ENCODE measurements around the gene CACTIN. TPM values are rescaled to one million over a fixed set of nuclear protein-coding genes. Genes with fewer than 3 reads are reported as not detected.
"Not testable (repeated sequence)": the region's sequence is repeated elsewhere in the genome, so short reads cannot be mapped to it uniquely, and the experiment has no call there.

Gene CACTIN
- total RNA-seq, 1 donor from 2014 or later = 10.7 TPM

DNA sequence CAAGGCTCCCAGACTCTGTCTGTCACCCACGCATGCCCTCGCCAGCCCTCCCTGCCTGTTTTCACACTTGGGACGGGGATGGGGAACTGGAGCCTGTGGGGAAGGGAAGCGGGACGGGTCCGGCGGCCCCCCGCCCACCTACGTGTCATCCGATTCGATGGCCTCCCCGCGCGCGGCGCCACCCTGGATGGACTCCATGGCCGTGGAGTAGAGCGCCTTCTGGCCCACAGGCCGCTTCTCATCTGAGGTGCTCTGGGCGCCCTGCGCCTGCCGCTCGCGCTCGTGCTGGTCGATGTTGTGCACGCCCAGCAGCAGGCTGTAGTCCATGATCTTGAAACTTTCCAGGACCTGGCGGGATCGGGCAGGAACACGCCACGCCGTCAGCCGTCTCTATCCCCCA is 25.1 kb upstream of the CACTIN start:
- DNase-seq (ENCODE audit: low spot score) = no peak
- intact Hi-C loops (cut with DNase I) = no loop called here

DNA sequence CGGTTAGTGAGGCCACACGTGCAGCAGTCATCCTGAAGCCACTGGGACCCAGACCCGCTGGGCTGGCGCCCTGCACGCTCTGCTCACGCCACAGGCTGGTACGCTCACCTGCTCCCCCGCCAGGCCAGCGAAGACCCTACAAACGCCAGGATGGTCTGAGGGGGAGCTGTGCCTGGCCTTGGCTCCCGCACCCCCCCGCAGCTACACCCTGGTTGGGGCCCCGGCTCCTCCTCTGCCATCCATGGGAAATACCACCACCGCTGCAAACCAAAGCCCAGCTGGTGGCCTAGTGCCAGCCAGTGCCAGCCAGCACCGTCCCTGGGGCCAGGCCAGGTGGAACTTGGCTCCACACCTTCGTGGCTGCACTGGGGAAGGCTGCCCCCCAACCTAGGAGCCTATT is 23.3 kb upstream of the CACTIN start:
- no peak for DNase-seq (ENCODE audit: low spot score)
- intact Hi-C loops (cut with DNase I) = no loop called here

DNA sequence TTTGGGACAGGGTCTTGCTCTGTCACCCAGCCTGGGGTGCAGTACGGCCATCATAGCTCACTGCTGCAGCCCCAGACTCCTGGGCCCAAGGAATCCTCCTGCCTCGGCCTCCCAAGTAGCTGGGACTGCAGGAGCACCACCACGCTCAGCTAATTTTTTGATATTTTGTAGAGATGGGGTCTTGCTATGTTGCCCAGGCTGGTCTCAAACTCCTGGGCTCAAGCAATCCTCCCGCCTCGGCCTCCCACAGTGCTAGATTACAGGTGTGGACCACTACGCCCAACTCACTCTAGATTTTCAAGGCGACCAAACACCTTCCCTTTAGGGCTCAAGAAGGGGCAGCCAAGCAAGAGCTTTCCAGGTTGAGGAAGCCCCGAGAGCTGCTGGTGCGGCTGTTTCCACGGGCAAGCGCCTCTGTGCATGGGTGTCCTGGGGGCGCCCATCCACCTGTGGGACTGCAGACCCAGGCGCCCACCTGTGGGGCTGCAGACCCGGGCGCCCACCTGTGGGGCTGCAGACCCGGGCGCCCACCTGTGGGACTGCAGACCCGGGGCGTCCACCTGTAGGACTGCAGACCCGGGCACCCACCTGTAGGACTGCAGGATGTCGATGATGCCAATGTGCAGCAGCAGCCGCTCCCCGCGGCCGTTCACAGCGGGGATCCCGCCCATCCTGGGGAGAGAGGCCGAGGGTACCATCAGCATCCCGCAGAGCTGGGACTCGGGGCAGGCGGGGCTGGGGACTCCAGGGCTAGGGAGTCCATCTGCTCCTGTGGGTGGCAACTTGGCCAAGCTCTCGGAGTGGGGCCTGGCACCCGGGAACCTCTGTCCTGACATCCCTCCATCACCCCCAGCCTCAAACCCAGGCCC is 21.7 kb upstream of the CACTIN start:
- intact Hi-C loops (cut with DNase I) = no loop called here
- no peak for DNase-seq (ENCODE audit: low spot score)

- DNase-seq (ENCODE audit: low spot score); intact Hi-C loops (cut with DNase I): not testable (repeated sequence)
Observed at GRCh38 chr19:3647102-3647501, 20.5 kb upstream of the CACTIN start.

- intact Hi-C loops (cut with DNase I) = no loop called here
- no peak for DNase-seq (ENCODE audit: low spot score)
Observed at GRCh38 chr19:3646336-3647092, 19.9 kb upstream of the CACTIN start.

- intact Hi-C loops (cut with DNase I) = no loop called here
- no peak for DNase-seq (ENCODE audit: low spot score)
Observed at GRCh38 chr19:3645726-3646125, 19.1 kb upstream of the CACTIN start.

DNA sequence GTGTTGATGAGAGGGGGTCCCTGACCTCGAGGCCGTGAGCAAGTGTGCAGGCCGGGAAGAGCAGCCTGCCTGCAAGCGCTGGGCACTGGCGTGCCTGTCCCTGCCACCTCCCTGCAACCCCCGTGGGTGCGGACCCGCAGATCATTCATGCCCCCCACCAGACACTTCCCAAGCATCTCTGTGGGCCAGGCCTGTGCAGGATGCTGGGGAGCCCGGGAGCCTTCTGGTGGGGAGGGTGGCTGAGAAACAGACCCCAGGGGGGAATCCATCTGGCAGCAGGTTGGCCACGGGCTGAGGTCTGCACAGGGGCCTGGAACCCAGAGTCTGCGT is 18.4 kb upstream of the CACTIN start:
- intact Hi-C loops (cut with DNase I) = no loop called here
- no peak for DNase-seq (ENCODE audit: low spot score)

DNA sequence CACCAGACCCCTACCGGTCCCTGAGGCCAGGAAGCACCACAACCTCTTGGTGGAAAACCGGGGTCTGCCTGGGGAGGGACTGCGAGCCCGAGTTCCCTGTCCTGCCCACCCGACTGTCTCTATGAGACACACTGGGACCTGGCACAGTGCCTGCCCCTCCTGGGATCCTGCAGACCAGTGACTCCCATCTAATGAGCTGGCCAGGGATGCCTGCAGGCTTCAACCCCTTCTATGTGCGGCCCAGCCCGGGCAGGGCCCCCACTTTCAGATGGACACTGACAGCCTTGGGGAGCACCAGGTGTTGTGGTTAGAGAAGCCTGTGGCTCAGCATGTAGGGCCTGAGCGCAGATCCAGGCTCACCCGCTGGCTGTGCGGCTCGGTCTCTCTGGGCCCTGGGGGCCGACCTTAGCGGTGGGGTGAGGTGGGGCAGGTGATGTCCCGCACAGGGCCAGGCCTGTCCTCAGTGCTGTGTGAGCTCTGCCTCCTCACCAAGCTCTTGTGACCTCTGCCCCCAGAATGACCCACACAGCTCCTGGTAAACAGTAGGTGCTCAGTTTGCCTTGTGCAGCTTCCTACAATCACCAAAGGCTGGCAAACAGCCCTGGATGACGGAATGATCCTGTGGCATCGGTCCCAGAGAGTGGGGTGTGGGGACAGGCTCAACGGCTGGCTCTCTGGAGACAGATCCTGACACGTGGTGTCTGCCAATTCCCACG is 17.9 kb upstream of the CACTIN start:
- intact Hi-C loops (cut with DNase I) = no loop called here
- DNase-seq (ENCODE audit: low spot score) = no peak

- DNase-seq (ENCODE audit: low spot score) = no peak
- intact Hi-C loops (cut with DNase I) = no loop called here
Observed at GRCh38 chr19:3643674-3644313, 17.2 kb upstream of the CACTIN start.

DNA sequence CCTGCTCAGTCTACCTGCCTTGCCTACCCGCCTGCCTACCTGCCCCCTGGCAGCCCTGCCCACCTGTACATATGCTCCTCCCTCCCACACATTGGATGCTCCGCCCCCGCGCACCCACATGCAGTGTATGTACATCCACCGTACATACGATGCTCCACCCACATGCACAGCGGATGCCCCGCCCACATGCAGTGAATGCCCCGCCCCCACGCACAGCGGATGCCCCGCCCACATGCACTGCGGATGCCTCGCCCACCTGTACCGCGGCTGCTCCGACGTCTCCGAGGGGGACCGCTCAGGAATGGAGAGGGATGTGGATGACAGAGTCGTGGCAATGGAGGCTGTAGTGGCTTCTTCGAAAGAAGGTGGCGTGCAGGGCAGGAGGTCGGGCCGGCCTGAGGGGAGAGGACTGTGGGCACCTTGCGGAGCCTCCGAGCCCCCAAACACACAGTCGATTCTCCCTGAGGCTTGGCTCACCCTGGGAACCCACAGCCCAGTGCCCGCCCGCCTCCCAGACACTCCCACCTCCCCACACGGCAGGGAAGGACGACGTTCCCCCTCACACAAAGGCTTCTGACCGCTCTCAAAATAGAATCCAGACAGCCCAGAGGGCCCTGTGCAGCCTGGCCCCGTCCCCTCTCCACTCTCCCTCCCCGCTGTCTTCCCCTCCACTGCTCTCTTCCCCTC is 16.5 kb upstream of the CACTIN start:
- DNase-seq (ENCODE audit: low spot score) = no peak

DNA sequence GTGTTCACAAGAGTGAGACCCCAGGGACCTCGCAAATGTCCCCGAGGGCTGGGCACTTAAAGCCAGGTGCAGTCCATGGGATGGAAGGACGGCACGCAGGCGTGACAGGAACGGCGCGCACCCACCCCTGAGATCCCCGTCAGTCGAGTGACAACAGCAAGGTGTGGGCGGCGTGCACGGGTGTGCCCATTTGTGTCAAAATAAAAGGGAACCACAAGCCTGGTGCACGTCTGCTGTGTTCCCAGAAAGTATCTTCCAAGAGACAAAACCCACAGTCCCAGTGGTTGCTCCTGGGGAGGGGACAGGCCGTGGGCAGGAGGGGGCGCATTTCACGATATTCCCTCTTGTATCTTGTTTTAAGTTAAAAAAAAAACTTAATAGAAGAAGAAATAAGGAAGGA is 15.7 kb upstream of the CACTIN start:
- intact Hi-C loops (cut with DNase I) = no loop called here
- no peak for DNase-seq (ENCODE audit: low spot score)

More for the DNA sequence above, 16.5 kb upstream of the CACTIN start:
- intact Hi-C loops (cut with DNase I) = no loop called here

GRCh38 chr19:3641515-3642269 is 15.1 kb upstream of the CACTIN start:
- no peak for DNase-seq (ENCODE audit: low spot score)
- intact Hi-C loops (cut with DNase I) = no loop called here

DNA sequence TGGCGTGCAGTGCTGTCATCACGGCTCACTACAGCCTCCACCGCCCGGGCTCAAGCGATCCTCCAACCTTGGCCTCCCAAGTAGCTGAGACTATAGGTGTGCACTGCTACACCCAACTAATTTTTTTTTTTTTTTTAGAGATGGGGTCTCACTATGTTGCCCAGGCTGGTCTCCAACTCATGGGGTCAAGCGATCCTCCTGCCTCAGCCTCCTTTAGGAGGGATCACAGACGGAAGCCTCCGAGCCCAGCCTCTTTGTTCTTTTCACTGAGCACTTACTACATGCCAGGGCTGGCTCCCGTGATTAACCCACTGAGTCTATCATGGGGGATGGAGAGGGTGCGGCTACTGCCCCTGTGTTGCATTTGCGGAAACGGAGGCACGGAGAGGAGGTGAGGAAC is 12.9 kb upstream of the CACTIN start:
- no peak for DNase-seq (ENCODE audit: low spot score)
- intact Hi-C loops (cut with DNase I) = no loop called here

- DNase-seq (ENCODE audit: low spot score) = no peak
- intact Hi-C loops (cut with DNase I) = no loop called here
Observed at GRCh38 chr19:3638208-3639193, 11.9 kb upstream of the CACTIN start.

GRCh38 chr19:3637621-3638020 is 11.0 kb upstream of the CACTIN start:
- intact Hi-C loops (cut with DNase I) = no loop called here
- DNase-seq (ENCODE audit: low spot score) = no peak

- no peak for DNase-seq (ENCODE audit: low spot score)
- intact Hi-C loops (cut with DNase I) = no loop called here
Observed at GRCh38 chr19:3636962-3637361, 10.4 kb upstream of the CACTIN start.

- DNase-seq (ENCODE audit: low spot score) = no peak
- intact Hi-C loops (cut with DNase I) = no loop called here
Observed at GRCh38 chr19:3636506-3636905, 9.9 kb upstream of the CACTIN start.

Data from cardiac septum (tissue), 1 donor.